K562 (cell line): ENCODE results near the gene KLHL22. TPM values are rescaled to one million over a fixed set of nuclear protein-coding genes. Genes with fewer than 3 reads are reported as not detected.

Experiments
- ATAC-seq: fragments of 200-7000 bp; cut with Tn5 transposase; 3 replicates; pipeline ENCODE4 v1.9.1; 2020; ENCODE audit warnings: moderate library complexity
- BruUV-seq: library from RNA; stranded (reverse); fragments of 400-500 nt; replicated peaks from 2 replicates; lab custom pipeline; 2021; lab: Mats Ljungman, UMichigan
- CTCF ChIA-PET: fragments of 300-600 bp; formaldehyde crosslinking; extraction: SDS; loops from one replicate; lab custom pipeline; 2021; ENCODE audit warnings: low intra/inter-chr PET ratio; lab: Yijun Ruan, JAX
- POLR2A ChIA-PET: fragments of 300-600, 350-650 bp; sonication (Branson Sonifier 250); formaldehyde crosslinking; extraction: SDS; loops from one replicate; lab custom pipeline; 2021; ENCODE audit warnings: antibody characterized with exemption, inconsistent platforms; lab: Yijun Ruan, JAX
- DNase-seq, 4 experiments: peaks; one replicate each; pipeline versions ENCODE4 v3.0.0 to v3.0.0-alpha.2; 2011 to 2018; ENCODE audit warnings: low spot score in 3 of 4, mixed read lengths in 3 of 4; ENCODE audit errors: extremely low read depth in 1 of 4
- FAIRE-seq: peaks from 2 replicates; lab custom pipeline; 2011; peaks lifted over from hg19 to GRCh38; lab: Jason Lieb, UNC
- H2AFZ ChIP-seq: 2 replicates; pipeline ENCODE4 v1.6.0; 2011; ENCODE audit warnings: low read depth, low read length, control low read depth, inconsistent platforms
- H3K27ac ChIP-seq: fragments of 200-600 bp; 3 replicates; pipeline ENCODE4 v1.8.0; 2011; ENCODE audit warnings: low read depth, mild to moderate bottlenecking, control low read depth, inconsistent platforms, low read length, moderate library complexity, mixed read lengths; ENCODE audit errors: extremely low read depth
- H3K27me3 ChIP-seq, 2 experiments: fragments of 300-600 bp in 1 of 2; 2 replicates in 1 of 2; 3 replicates in 1 of 2; pipeline versions ENCODE4 v1.6.0 to v1.8.0; 2011; ENCODE audit warnings: inconsistent platforms in 2 of 2, low read length in 2 of 2, mild to moderate bottlenecking in 1 of 2, mixed read lengths in 1 of 2, moderate library complexity in 1 of 2; ENCODE audit not compliant: control insufficient read depth in 2 of 2, insufficient read depth in 2 of 2
- H3K36me3 ChIP-seq: fragments of 300-600 bp; 3 replicates; pipeline ENCODE4 v1.8.0; 2011; ENCODE audit warnings: mild to moderate bottlenecking, low read length, inconsistent platforms; ENCODE audit not compliant: control insufficient read depth, insufficient read depth
- H3K4me1 ChIP-seq, 2 experiments: fragments of 200-600 bp in 1 of 2; replicated peaks in 1 of 2; 2 replicates in 1 of 2; 3 replicates in 1 of 2; pipeline versions ENCODE4 v1.5.1 to v1.8.0; 2011; ENCODE audit warnings: inconsistent platforms in 2 of 2, low read length in 2 of 2, mild to moderate bottlenecking in 1 of 2, mixed read lengths in 1 of 2, moderate library complexity in 1 of 2; ENCODE audit not compliant: control insufficient read depth in 2 of 2, insufficient read depth in 2 of 2
- H3K4me2 ChIP-seq: 2 replicates; pipeline ENCODE4 v1.6.1; 2011; ENCODE audit warnings: low read length, control low read depth, inconsistent platforms, mixed read lengths; ENCODE audit not compliant: insufficient read depth
- H3K4me3 ChIP-seq: fragments of 200-600 bp; sonication (generic), shearing (Covaris generic); 2 replicates; pipeline ENCODE4 v1.5.1; 2016; ENCODE audit warnings: control low read depth, inconsistent platforms
- H3K79me2 ChIP-seq: fragments of 200-600 bp; 3 replicates; pipeline ENCODE4 v1.8.0; 2011; ENCODE audit warnings: low read length, inconsistent platforms; ENCODE audit not compliant: control insufficient read depth, insufficient read depth
- H3K9ac ChIP-seq, 2 experiments: 2 replicates each; pipeline versions ENCODE4 v1.6.0 to v1.6.1; 2011; ENCODE audit warnings: low read depth in 2 of 2, low read length in 2 of 2, control low read depth in 1 of 2, inconsistent platforms in 1 of 2, mild to moderate bottlenecking in 1 of 2, mixed read lengths in 1 of 2; ENCODE audit not compliant: insufficient read depth in 1 of 2
- H3K9me1 ChIP-seq: one replicate; pipeline ENCODE4 v1.6.0; 2011; ENCODE audit warnings: inconsistent platforms, mild to moderate bottlenecking, low read length, moderate library complexity; ENCODE audit not compliant: control insufficient read depth, insufficient read depth
- H3K9me3 ChIP-seq: replicated peaks from 2 replicates; pipeline ENCODE4 v1.5.1; 2011; ENCODE audit warnings: low read depth, low read length, inconsistent platforms; ENCODE audit not compliant: control insufficient read depth, insufficient read depth
- H4K20me1 ChIP-seq: replicated peaks from 2 replicates; pipeline ENCODE4 v1.6.1; 2011; ENCODE audit warnings: low read length, inconsistent platforms, mixed read lengths; ENCODE audit not compliant: control insufficient read depth, insufficient read depth
- ARID1B ChIP-seq: fragments of 450-650 bp; IDR thresholded peaks from 2 replicates; pipeline ENCODE4 v1.6.1; 2016; ENCODE audit warnings: antibody characterized with exemption, mild to moderate bottlenecking, inconsistent platforms
- EHMT2 ChIP-seq: fragments of 450-650 bp; IDR thresholded peaks from 2 replicates; pipeline ENCODE4 v1.6.1; 2018; ENCODE audit warnings: antibody characterized with exemption
- FOXA3 ChIP-seq, 2 experiments: fragments of 450-650 bp in 1 of 2; sonication (generic) in 1 of 2; formaldehyde crosslinking; IDR thresholded peaks in 1 of 2; conservative IDR thresholded peaks in 1 of 2; 2 replicates each; pipeline versions ENCODE4 v1.4.0 to v1.8.0; 2020 to 2022; ENCODE audit warnings: mild to moderate bottlenecking in 2 of 2, missing genetic modification reagents in 1 of 2
- PHB ChIP-seq: fragments of 250-450 bp; sonication (Bioruptor Pico); IDR thresholded peaks from 2 replicates; pipeline ENCODE4 v1.5.0; 2021
- POLR3A ChIP-seq: IDR thresholded peaks from 2 replicates; pipeline ENCODE4 v1.6.1; 2011; ENCODE audit warnings: borderline replicate concordance, mild to moderate bottlenecking, moderate library complexity; ENCODE audit not compliant: insufficient read length, insufficient read depth; ENCODE audit errors: extremely low read depth
- STAG1 ChIP-seq: sonication (generic); formaldehyde crosslinking; IDR thresholded peaks from 2 replicates; pipeline ENCODE4 v1.5.0; 2020; ENCODE audit warnings: missing genetic modification reagents, borderline replicate concordance
- TEAD1 ChIP-seq, 2 experiments: fragments of 450-650 bp in 1 of 2; sonication (generic) in 1 of 2; formaldehyde crosslinking; IDR thresholded peaks; 2 replicates each; pipeline versions ENCODE4 v1.4.0 to v1.8.0; 2020 to 2022; ENCODE audit warnings: mild to moderate bottlenecking in 2 of 2, missing genetic modification reagents in 1 of 2
- ZC3H4 ChIP-seq: sonication (generic); formaldehyde crosslinking; IDR thresholded peaks from 2 replicates; pipeline ENCODE4 v1.9.0; 2021; ENCODE audit warnings: missing genetic modification reagents, borderline replicate concordance
- ZNF384 ChIP-seq: IDR thresholded peaks from 2 replicates; pipeline ENCODE4 v1.6.1; 2012; ENCODE audit warnings: low read depth, low read length, improper control_type of control experiment
- ZNF77 ChIP-seq: fragments of 250-450 bp; sonication (Bioruptor Pico); IDR thresholded peaks from 2 replicates; pipeline ENCODE4 v1.5.0; 2020
- WGBS: fragments of 100-300 bp; shearing (Covaris generic); methylation state at CpG from one replicate; pipeline ENCODE4 v1.1.6; 2016; ENCODE audit warnings: low coverage, mixed read lengths; ENCODE audit not compliant: insufficient coverage; ENCODE audit errors: missing lambda C conversion rate; 5-methylcytosine and 5-hydroxymethylcytosine counted together
- in situ Hi-C: fragments of 300-500 bp; cut with MboI; formaldehyde crosslinking; loops from 4 replicates; pipeline ENCODE4 v1.15.0; 2018; ENCODE audit warnings: inconsistent platforms, mixed read lengths
- intact Hi-C: fragments of 100-400 bp; cut with micrococcal nuclease; formaldehyde crosslinking; loops from 2 replicates; pipeline ENCODE4 v1.14.2; 2022
- polyA plus RNA-seq, 8 experiments: library from polyadenylated mRNA; depleted of rRNA in 4 of 8; stranded (reverse) in 5 of 8; unstranded in 3 of 8; fragments of >200 nt; fragmentation: Nextera tagmentation in 2 of 8; fragmentation: Illumina TruSeq in 1 of 8; extraction: Ambion mirVana in 2 of 8; extraction: Trizol in 1 of 8; gene quantifications; 2 replicates each; pipeline versions ENCODE4 v1.2.1 to v1.2.3, GENCODE V29; 2011 to 2014; ENCODE audit warnings: inconsistent platforms in 1 of 8, missing spikeins in 1 of 8
- total RNA-seq, 7 experiments: library from RNA; depleted of rRNA in 6 of 7; stranded (reverse); fragments of >200 nt in 6 of 7; fragmentation: Illumina TruSeq in 2 of 7; extraction: Trizol in 2 of 7; gene quantifications; 2 replicates each; pipeline versions ENCODE4 v1.2.1 to v1.2.3, GENCODE V29; 2011 to 2021; ENCODE audit warnings: low replicate concordance in 1 of 7

KLHL22 gene
- total and polyA plus RNA-seq, 9 of the 15 experiments (the other 6 are each of a cell fraction or from before 2014, with no cell fraction given) = 1.3 to 25.6 (median 15.2) TPM

DNA sequence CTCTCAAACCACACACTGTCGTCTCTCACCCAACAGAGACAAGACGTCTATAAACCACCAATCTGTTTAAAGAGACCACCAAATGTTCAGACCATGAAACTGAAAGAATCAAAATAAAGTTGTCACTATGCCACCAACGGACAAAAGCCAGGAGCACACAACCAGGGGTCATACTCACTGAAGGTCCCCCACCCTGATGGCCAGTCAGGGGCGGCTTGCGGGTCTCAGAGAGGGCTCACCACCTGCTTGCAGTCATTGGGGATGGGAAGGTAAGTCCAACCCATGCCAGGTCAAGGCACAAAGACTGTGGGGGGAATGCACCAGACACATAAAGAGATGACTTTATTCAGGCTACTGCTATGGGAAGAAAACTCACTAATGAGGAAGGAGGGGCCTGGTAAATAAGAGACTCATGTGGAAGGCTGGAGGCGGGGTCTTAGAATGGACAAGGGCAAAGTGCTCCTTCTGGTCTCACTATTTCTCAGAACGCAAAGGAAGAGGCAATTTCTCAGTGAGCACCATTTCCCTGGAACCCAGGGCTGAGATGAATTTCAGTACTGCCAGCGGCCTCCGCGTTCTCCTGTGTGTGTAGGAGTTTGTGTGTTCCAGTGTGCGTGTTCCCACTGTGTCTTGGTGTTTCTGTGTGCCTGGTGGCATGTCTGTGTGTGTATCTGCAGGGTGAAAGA lies 75.3 kb downstream of the KLHL22 start (continued):
- TF ChIP-seq EHMT2 = no peak
- no peak; a peak in 1 of 4 replicates for TF ChIP-seq TEAD1 (CRISPR knock-in tag; IDR thresholded peaks at IDR 0.05)
- TF ChIP-seq ZNF77 (CRISPR knock-in tag) = no peak

DNA sequence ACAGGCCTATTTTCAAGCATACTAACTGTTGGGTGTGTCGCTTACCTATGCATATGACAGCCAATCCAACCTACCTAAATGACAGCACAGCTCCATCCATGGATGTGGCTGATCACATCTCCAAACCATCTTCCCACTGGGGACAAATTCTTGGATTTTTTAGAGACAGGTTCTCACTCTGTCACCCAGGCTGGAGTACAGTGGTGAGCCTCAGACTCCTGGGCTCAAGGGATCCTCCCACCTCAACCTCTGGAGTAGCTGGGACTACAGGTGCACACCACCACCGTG lies 76.0 kb downstream of the KLHL22 start:
- in situ Hi-C loops = loop anchor here (5.0 to 25.0 kb wide), 3 partner anchors 153 to 1882 kb away; partner anchors contain the start of gene TMEM191B
- H3K36me3 ChIP-seq = no peaks in the 10 kb centered on the region
- no peaks in the 10 kb centered on the region for H3K9me3 ChIP-seq
- POLR2A ChIA-PET = interaction anchor here (0.6 to 2.5 kb wide), 7 partner anchors 8 to 1588 kb away, joined by 3 to 20 read pairs (median 6); partner anchors contain the start of gene ZNF74
- FAIRE-seq = no peak
- H3K79me2 ChIP-seq = no peaks in the 10 kb centered on the region
- CTCF ChIA-PET = interaction anchor here (0.6 to 5.9 kb wide), 7 partner anchors 35 to 1520 kb away, joined by 3 to 195 read pairs (median 22); partner anchors contain the start of gene KLHL22
- 22% methylated on average over 2 of the region's 2 CpGs for WGBS
- intact Hi-C loops = loop anchor here (5.0 to 10.0 kb wide), 4 partner anchors 168 to 323 kb away; partner anchors contain the start of gene CCDC188
- peaks cover 28 to 45% of the 10 kb centered on the region in 2 experiments; a peak in 4 of 5 replicates for H3K27me3 ChIP-seq
- no peak overlapping the region for H3K4me3 ChIP-seq
- DNase-seq = no peak
- H3K9me1 ChIP-seq = no peaks in the 10 kb centered on the region
- H3K4me2 ChIP-seq = no peak overlapping the region
- no TSS peak for BruUV-seq
- no peak overlapping the region for H3K27ac ChIP-seq
- no peak overlapping the region for H2AFZ ChIP-seq
- peaks cover 18% of the 10 kb centered on the region for H4K20me1 ChIP-seq
- no peak overlapping the region for H3K9ac ChIP-seq
- peaks cover 0 to 31% of the 10 kb centered on the region in 2 experiments; a peak in 3 of 5 replicates for H3K4me1 ChIP-seq
- ATAC-seq = no peak
- TF ChIP-seq FOXA3 (CRISPR knock-in tag; conservative IDR thresholded peaks at IDR 0.05 in 1 of 2, IDR thresholded peaks at IDR 0.05 in 1 of 2) = 0 out of 4 replicates have a peak, but pooled peaks of 1 of the 2 experiments have one; percentile 23
- TF ChIP-seq ZC3H4 (CRISPR knock-in tag) = 0 out of 2 replicates have a peak, but pooled peaks have one; percentile 69
- TF ChIP-seq STAG1 (CRISPR knock-in tag) = peak; percentile 54; the same call in 1 of the 2 replicates
- TF ChIP-seq POLR3A = no peak
- 0 out of 2 replicates have a peak, but pooled peaks have one; percentile 3 for TF ChIP-seq PHB (CRISPR knock-in tag)
- peak; percentile 24; the same call in 1 of the 2 replicates for TF ChIP-seq ZNF384
- TF ChIP-seq ARID1B = no peak
